ENCODE measurements around the gene APEX1.
A peak's percentile ranks its signal among the peaks of the same experiment; 100 is the strongest.

Gene APEX1

DNA sequence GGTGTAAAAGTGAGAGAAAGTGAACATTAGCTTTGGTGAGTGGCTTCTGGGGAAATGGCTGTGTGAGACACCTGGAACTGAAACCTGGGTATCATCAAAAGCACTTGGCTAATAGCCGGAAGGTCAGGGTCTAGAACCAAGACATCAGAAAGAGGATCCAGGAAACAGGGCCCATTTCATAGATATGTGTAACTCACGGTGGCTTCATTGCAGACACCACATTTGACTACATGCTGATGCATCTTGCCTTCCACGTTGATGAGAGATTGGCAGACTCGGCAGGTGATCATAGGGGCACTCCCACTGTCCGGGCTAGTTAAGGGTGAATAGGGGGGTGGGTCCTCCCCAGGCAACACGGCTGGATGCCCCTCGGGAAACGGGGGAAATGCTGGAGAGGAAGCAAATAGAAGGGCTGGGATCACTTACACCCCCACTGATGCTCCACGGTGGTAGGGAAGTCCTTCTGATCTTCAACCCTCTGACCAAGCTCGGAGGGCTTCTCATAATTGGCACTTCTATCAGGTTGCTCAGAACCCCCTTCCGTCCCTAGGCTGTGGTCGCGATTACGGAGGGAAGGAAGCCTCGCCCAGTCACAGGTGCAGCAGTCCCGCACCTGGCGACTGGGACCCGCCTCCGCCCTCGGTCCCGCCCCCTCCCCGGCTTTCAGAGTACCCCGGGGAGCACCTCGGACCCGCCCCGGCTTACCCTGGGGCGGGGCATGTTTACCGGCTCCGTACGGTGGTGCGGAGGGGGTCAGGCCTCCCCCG, 5.6 kb downstream of the APEX1 start:
- Histone ChIP-seq H2BK15ac (ENCODE audit: low read length) (no peak overlapping the region), H2AFZ (ENCODE audit: low read length) (peak overlapping the region; percentile 60), H4K91ac (ENCODE audit: low read depth, low read length, poor library complexity) (no peak overlapping the region), H3K23ac (ENCODE audit: low read depth, low read length, poor library complexity) (peak overlapping the region; percentile 86), H3K9me3 (replicated peaks in 1 of 2; ENCODE audit: control insufficient read depth in 2 of 2, insufficient read depth in 1 of 2, low read depth in 1 of 2, low read length in 2 of 2) (no peaks in the 10 kb centered on the region), H3K27ac (replicated peaks; ENCODE audit: low read length) (peak overlapping the region; percentile 48), H2BK120ac (ENCODE audit: low read depth, low read length) (no peak overlapping the region), H4K8ac (ENCODE audit: low read depth, low read length) (no peak overlapping the region), H3K36me3 (replicated peaks in 1 of 2; ENCODE audit: control insufficient read depth in 2 of 2, insufficient read depth in 2 of 2, low read length in 2 of 2) (peaks cover 34 to 47% of the 10 kb centered on the region in 2 donors), H2BK12ac (ENCODE audit: low read length) (no peak overlapping the region), H3K4me3 (ENCODE audit: low read length in 2 of 2) (peak overlapping the region; percentile 77 to 94), H3K79me1 (ENCODE audit: low read depth, low read length) (no peaks in the 10 kb centered on the region), H3K27me3 (ENCODE audit: control insufficient read depth in 3 of 3, insufficient read depth in 3 of 3, low read depth in 1 of 3, low read length in 3 of 3) (no peaks in the 10 kb centered on the region), H2BK5ac (ENCODE audit: low read length) (peak overlapping the region; percentile 32), H3K18ac (ENCODE audit: low read length) (peak overlapping the region; percentile 98), H3K4me2 (ENCODE audit: insufficient read depth, low read length, poor library complexity, severe bottlenecking) (peak overlapping the region; percentile 49), H3K14ac (ENCODE audit: low read length) (no peak overlapping the region), H3K4ac (ENCODE audit: low read length) (no peak overlapping the region), H3K9ac (ENCODE audit: low read depth, low read length, poor library complexity) (peak overlapping the region; percentile 98), H2AK5ac (ENCODE audit: low read depth, low read length) (peak overlapping the region; percentile 34), H3K4me1 (ENCODE audit: control insufficient read depth in 2 of 2, insufficient read depth in 1 of 2, low read depth in 1 of 2, low read length in 2 of 2) (peaks cover 7 to 16% of the 10 kb centered on the region in 2 donors)
- no CpG with 5 or more reads among the region's 32 CpGs for WGBS, 2 donors (ENCODE audit: extremely low coverage in 2 of 2, insufficient read length in 2 of 2, insufficient replicate concordance in 1 of 2)
- DNase-seq (ENCODE audit: low spot score): no peak

DNA sequence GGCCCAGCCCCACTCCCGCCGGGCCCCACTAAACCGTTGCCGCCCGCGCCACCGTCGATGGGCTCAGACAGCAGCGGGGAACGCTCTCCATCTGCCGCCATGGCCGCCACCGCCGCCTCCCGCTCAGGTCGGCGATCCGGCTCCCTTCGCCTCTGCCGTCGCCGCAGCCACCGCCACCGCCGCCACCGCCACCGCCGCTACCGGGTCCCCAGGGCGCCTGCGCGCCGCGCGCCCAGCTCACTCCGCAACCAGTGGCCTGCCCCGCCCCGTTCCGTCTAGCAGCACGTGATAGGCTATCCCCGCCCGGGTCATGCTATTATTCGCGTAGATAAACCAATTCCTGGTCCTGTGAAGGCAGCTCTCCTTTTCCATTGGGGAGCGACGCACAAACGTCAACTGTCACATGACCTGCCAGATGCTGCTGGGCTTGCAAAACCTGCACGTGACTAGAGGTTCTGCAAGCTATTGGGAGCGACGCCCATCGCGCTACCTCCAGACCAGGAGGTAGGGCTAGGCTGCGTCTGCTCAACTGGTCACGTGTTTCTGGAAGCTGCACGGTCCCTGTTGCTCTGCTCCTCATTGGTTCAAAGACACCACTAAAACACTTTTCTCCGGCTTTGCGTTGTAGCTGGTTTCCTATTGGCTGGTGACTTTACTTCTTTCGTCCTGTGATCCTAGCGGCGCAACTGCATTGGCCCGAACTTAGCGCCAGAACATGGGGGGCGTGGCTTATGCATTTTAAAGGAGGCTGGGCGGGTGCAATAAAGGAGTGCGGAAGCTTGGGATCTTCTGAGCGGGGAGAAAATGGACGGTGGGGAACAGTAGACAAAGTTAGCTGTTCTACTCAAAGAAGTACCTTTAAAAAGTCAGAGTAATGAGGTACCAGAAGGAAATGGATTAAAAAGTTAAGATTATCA, 6.5 kb downstream of the APEX1 start, which contains the start of gene PIP4P1:
PIP4P1 (minus strand) TSS at position 210 of the 917 bp plus-strand sequence; CDS start at position 101, 109 bp downstream.
- Histone ChIP-seq H4K8ac (ENCODE audit: low read depth, low read length) (no peak within 1 kb of the TSS), H3K27me3 (ENCODE audit: control insufficient read depth in 3 of 3, insufficient read depth in 3 of 3, low read depth in 1 of 3, low read length in 3 of 3) (no peaks in the 10 kb centered on the region), H3K4me1 (ENCODE audit: control insufficient read depth in 2 of 2, insufficient read depth in 1 of 2, low read depth in 1 of 2, low read length in 2 of 2) (peaks cover 7 to 12% of the 10 kb centered on the region in 2 donors), H4K91ac (ENCODE audit: low read depth, low read length, poor library complexity) (no peak within 1 kb of the TSS), H2BK12ac (ENCODE audit: low read length) (no peak within 1 kb of the TSS), H3K36me3 (replicated peaks in 1 of 2; ENCODE audit: control insufficient read depth in 2 of 2, insufficient read depth in 2 of 2, low read length in 2 of 2) (peaks cover 32 to 40% of the 10 kb centered on the region in 2 donors), H3K27ac (replicated peaks; ENCODE audit: low read length) (peak within 1 kb of the TSS; percentile 82), H2BK15ac (ENCODE audit: low read length) (no peak within 1 kb of the TSS), H3K4ac (ENCODE audit: low read length) (no peak within 1 kb of the TSS), H2AFZ (ENCODE audit: low read length) (peak within 1 kb of the TSS; percentile 60), H2AK5ac (ENCODE audit: low read depth, low read length) (peak within 1 kb of the TSS; percentile 34), H3K18ac (ENCODE audit: low read length) (peak within 1 kb of the TSS; percentile 98), H3K9me3 (replicated peaks in 1 of 2; ENCODE audit: control insufficient read depth in 2 of 2, insufficient read depth in 1 of 2, low read depth in 1 of 2, low read length in 2 of 2) (no peaks in the 10 kb centered on the region), H3K79me1 (ENCODE audit: low read depth, low read length) (no peaks in the 10 kb centered on the region), H2BK120ac (ENCODE audit: low read depth, low read length) (no peak within 1 kb of the TSS), H3K14ac (ENCODE audit: low read length) (peak within 1 kb of the TSS; percentile 56), H3K4me3 (ENCODE audit: low read length in 2 of 2) (peak within 1 kb of the TSS; percentile 77 to 94), H3K9ac (ENCODE audit: low read depth, low read length, poor library complexity) (peak within 1 kb of the TSS; percentile 98), H3K23ac (ENCODE audit: low read depth, low read length, poor library complexity) (peak within 1 kb of the TSS; percentile 86), H2BK5ac (ENCODE audit: low read length) (peak within 1 kb of the TSS; percentile 32), H3K4me2 (ENCODE audit: insufficient read depth, low read length, poor library complexity, severe bottlenecking) (peak within 1 kb of the TSS; percentile 49)
- no CpG with 5 or more reads among the region's 67 CpGs for WGBS, 2 donors (ENCODE audit: extremely low coverage in 2 of 2, insufficient read length in 2 of 2, insufficient replicate concordance in 1 of 2)
- peak; percentile 99 for DNase-seq (ENCODE audit: low spot score)

DNA sequence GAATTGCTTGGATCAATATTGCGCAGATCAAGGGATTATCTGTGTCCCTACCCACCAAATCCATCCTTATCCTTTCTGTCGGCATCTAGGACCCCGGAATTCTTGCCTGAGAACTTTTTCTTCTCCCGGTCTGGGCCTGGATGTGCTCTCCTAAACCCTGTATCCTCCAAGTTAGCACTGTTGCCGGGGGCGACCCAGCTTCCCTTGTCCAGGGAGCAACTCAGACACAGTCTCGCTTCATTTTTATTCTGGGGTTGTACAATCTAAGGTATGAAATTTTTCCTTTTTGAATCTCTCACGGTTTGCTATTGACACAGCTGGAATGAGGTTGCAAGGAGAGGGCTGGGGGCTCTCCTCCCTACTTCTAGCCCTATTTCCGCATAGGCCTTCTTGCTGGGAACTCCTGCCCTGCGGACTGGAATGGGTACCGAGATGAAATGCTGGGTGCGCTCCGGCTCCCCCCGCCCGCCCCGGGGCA, 13.8 kb downstream of the APEX1 start:
- Histone ChIP-seq H2BK5ac (ENCODE audit: low read length) (peak overlapping the region; percentile 87), H3K4me3 (ENCODE audit: low read length in 2 of 2) (peak overlapping the region; percentile 61 to 63), H3K4ac (ENCODE audit: low read length) (no peak overlapping the region), H3K36me3 (replicated peaks in 1 of 2; ENCODE audit: control insufficient read depth in 2 of 2, insufficient read depth in 2 of 2, low read length in 2 of 2) (peaks cover 6 to 19% of the 10 kb centered on the region in 2 donors), H3K4me2 (ENCODE audit: insufficient read depth, low read length, poor library complexity, severe bottlenecking) (peak overlapping the region; percentile 89), H4K8ac (ENCODE audit: low read depth, low read length) (no peak overlapping the region), H3K4me1 (ENCODE audit: control insufficient read depth in 2 of 2, insufficient read depth in 1 of 2, low read depth in 1 of 2, low read length in 2 of 2) (peaks cover 5 to 7% of the 10 kb centered on the region in 2 donors), H2AK5ac (ENCODE audit: low read depth, low read length) (no peak overlapping the region), H3K18ac (ENCODE audit: low read length) (peak overlapping the region; percentile 62), H2BK12ac (ENCODE audit: low read length) (no peak overlapping the region), H3K9me3 (replicated peaks in 1 of 2; ENCODE audit: control insufficient read depth in 2 of 2, insufficient read depth in 1 of 2, low read depth in 1 of 2, low read length in 2 of 2) (no peaks in the 10 kb centered on the region), H2BK15ac (ENCODE audit: low read length) (no peak overlapping the region), H3K79me1 (ENCODE audit: low read depth, low read length) (peaks cover 5% of the 10 kb centered on the region), H2AFZ (ENCODE audit: low read length) (peak overlapping the region; percentile 88), H2BK120ac (ENCODE audit: low read depth, low read length) (no peak overlapping the region), H3K23ac (ENCODE audit: low read depth, low read length, poor library complexity) (peak overlapping the region; percentile 92), H3K14ac (ENCODE audit: low read length) (no peak overlapping the region), H3K27me3 (ENCODE audit: control insufficient read depth in 3 of 3, insufficient read depth in 3 of 3, low read depth in 1 of 3, low read length in 3 of 3) (no peaks in the 10 kb centered on the region), H3K27ac (replicated peaks; ENCODE audit: low read length) (peak overlapping the region; percentile 64), H3K9ac (ENCODE audit: low read depth, low read length, poor library complexity) (no peak overlapping the region), H4K91ac (ENCODE audit: low read depth, low read length, poor library complexity) (no peak overlapping the region)
- no peak for DNase-seq (ENCODE audit: low spot score)
- WGBS, 2 donors (ENCODE audit: extremely low coverage in 2 of 2, insufficient read length in 2 of 2, insufficient replicate concordance in 1 of 2): no CpG with 5 or more reads among the region's 16 CpGs
